HepG2 (cell line): ENCODE measurements around the gene RABGGTB. TPM values are rescaled to one million over a fixed set of nuclear protein-coding genes. Genes with fewer than 3 reads are reported as not detected.
A peak's percentile ranks its signal among the peaks of the same experiment; 100 is the strongest.

Source experiments
- CHCHD3 ChIP-seq: sonication (generic); formaldehyde crosslinking; IDR thresholded peaks from 2 replicates; pipeline ENCODE4 v1.8.0; 2022; ENCODE audit warnings: mild to moderate bottlenecking, missing genetic modification reagents, moderate library complexity
- HOXA3 ChIP-seq: sonication (generic); formaldehyde crosslinking; IDR thresholded peaks from 2 replicates; pipeline ENCODE4 v1.5.0; 2020; ENCODE audit warnings: missing genetic modification reagents
- ISX ChIP-seq: sonication (generic); formaldehyde crosslinking; conservative IDR thresholded peaks from 2 replicates; pipeline ENCODE4 v1.5.0; 2020; ENCODE audit warnings: missing genetic modification reagents
- REL ChIP-seq: sonication (generic); formaldehyde crosslinking; conservative IDR thresholded peaks from 2 replicates; pipeline ENCODE4 v1.8.0; 2022; ENCODE audit warnings: mild to moderate bottlenecking, missing genetic modification reagents, moderate library complexity
- TAF15 ChIP-seq: fragments of 200-400 bp; formaldehyde crosslinking; IDR thresholded peaks from one replicate; pipeline ENCODE4 v1.6.1; 2018; ENCODE audit warnings: mild to moderate bottlenecking, low read depth, low read length; ENCODE audit not compliant: poor library complexity, severe bottlenecking
- TCF7 ChIP-seq: sonication (generic); IDR thresholded peaks from 2 replicates; pipeline ENCODE4 v1.6.1; 2016; ENCODE audit warnings: antibody characterized with exemption, low read depth
- UBTF ChIP-seq: sonication (generic); formaldehyde crosslinking; IDR thresholded peaks from 2 replicates; pipeline ENCODE4 v1.4.0; 2020; ENCODE audit warnings: mild to moderate bottlenecking, missing genetic modification reagents
- XBP1 ChIP-seq: sonication (generic); formaldehyde crosslinking; IDR thresholded peaks from 2 replicates; pipeline ENCODE4 v1.5.0; 2020; ENCODE audit warnings: missing genetic modification reagents
- ZKSCAN5 ChIP-seq: sonication (generic); formaldehyde crosslinking; IDR thresholded peaks from 2 replicates; pipeline ENCODE4 v1.5.1; 2020; ENCODE audit warnings: mild to moderate bottlenecking, missing genetic modification reagents
- ZNF224 ChIP-seq: sonication (generic); formaldehyde crosslinking; IDR thresholded peaks from 2 replicates; pipeline ENCODE4 v1.5.0; 2020; ENCODE audit warnings: mild to moderate bottlenecking, missing genetic modification reagents
- ZNF264 ChIP-seq: sonication (generic); formaldehyde crosslinking; IDR thresholded peaks from 2 replicates; pipeline ENCODE4 v1.4.0; 2020; ENCODE audit warnings: missing genetic modification reagents
- ZNF503 ChIP-seq: sonication (generic); formaldehyde crosslinking; IDR thresholded peaks from 2 replicates; pipeline ENCODE4 v1.4.0; 2020; ENCODE audit warnings: missing genetic modification reagents
- polyA plus RNA-seq, 8 experiments: library from polyadenylated mRNA; depleted of rRNA in 3 of 8; stranded (reverse) in 7 of 8; unstranded in 1 of 8; fragments of >200 nt; fragmentation: Illumina TruSeq in 4 of 8; extraction: Trizol in 4 of 8; gene quantifications; 2 replicates each; pipeline versions ENCODE4 v1.2.1 to v1.2.3, GENCODE V29; 2011 to 2016; ENCODE audit warnings: low read depth in 4 of 8, missing spikeins in 1 of 8, mixed read lengths in 1 of 8; ENCODE audit not compliant: insufficient read depth in 1 of 8
- total RNA-seq, 5 experiments: library from RNA; depleted of rRNA; stranded (reverse); fragments of >200 nt; fragmentation: Illumina TruSeq; extraction: Trizol; gene quantifications; 2 replicates each; pipeline ENCODE4 v1.2.3, GENCODE V29; 2016; ENCODE audit warnings: low read depth in 1 of 5
- TF ChIP-seq, protein P1 (sequence below): sonication (generic); formaldehyde crosslinking; IDR thresholded peaks from 2 replicates; pipeline ENCODE4 v1.5.0; 2020; ENCODE audit warnings: missing genetic modification reagents, mild to moderate bottlenecking, borderline replicate concordance
- TF ChIP-seq, protein P2 (sequence below): sonication (generic); formaldehyde crosslinking; IDR thresholded peaks from 2 replicates; pipeline ENCODE4 v1.4.0; 2020; ENCODE audit warnings: missing genetic modification reagents
- TF ChIP-seq, protein P3 (sequence below): sonication (generic); formaldehyde crosslinking; IDR thresholded peaks from 2 replicates; pipeline ENCODE4 v1.5.1; 2020; ENCODE audit warnings: missing genetic modification reagents, mild to moderate bottlenecking, borderline replicate concordance

RABGGTB gene
- total and polyA plus RNA-seq, 2 of the 13 experiments (the other 11 are each of a cell fraction or from before 2014, with no cell fraction given) = 185 to 290 TPM

DNA sequence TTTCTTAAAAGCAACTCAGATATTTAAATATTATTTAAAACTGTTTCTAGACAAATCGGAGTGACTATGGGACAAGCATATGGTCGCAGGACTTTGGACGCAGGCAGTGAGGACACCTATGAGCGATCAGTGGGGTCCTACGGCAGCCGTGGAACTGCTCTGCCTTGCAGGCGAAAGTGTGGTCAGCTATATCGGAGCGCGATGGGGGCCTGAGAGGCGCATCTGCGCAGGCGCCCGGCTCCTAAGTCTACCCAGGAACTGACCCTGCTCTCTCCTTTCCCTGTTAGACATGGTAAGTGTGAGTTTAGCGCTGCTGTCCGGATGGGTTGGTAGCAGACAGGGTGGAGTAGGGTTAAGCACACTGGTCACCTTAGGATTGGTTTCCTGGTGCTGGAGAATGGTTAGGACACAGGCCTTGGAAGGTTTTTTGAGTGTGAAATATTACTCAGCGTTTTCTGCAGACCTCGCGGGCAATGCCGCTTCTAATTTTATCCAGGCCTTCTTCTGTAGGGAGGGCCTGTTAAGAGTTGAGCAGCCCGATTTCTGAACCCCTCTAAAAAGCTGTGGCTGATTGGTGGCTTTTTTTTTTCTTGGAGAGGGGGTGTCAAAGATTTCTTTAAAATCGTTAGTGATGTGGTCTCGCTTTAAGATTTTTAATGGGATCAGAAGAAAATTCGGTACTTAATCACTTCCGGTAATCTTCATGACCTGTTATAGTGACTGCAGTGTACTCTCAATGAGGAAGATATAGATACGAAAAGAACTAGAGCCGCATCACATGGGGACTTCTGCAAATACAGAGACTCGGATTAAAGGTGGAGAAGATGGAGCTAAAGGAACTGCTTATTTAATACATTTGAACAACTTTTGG, at the start of gene RABGGTB (continued):
- TF ChIP-seq, protein P1, sequence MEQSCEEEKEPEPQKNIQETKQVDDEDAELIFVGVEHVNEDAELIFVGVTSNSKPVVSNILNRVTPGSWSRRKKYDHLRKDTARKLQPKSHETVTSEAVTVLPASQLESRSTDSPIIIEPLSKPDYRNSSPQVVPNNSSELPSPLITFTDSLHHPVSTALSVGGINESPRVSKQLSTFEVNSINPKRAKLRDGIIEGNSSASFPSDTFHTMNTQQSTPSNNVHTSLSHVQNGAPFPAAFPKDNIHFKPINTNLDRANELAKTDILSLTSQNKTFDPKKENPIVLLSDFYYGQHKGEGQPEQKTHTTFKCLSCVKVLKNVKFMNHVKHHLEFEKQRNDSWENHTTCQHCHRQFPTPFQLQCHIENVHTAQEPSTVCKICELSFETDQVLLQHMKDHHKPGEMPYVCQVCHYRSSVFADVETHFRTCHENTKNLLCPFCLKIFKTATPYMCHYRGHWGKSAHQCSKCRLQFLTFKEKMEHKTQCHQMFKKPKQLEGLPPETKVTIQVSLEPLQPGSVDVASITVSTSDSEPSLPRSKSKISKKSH (CRISPR knock-in tag) = no peak
- TF ChIP-seq ISX (no peak), HOXA3 (CRISPR knock-in tag) (peak; percentile 59; the same call in 1 of the 2 replicates), XBP1 (0 out of 2 replicates have a peak, but pooled peaks have one; percentile 21), REL (CRISPR knock-in tag) (no peak), ZNF264 (CRISPR knock-in tag) (0 out of 2 replicates have a peak, but pooled peaks have one; percentile 40), TAF15 (no peak), UBTF (CRISPR knock-in tag) (no peak; the same call in 1 of the 2 replicates), ZNF224 (no peak), TCF7 (no peak), ZNF503 (CRISPR knock-in tag) (peak; percentile 44; the same call in 1 of the 2 replicates), ZKSCAN5 (CRISPR knock-in tag) (no peak), CHCHD3 (CRISPR knock-in tag) (no peak)
- TF ChIP-seq, protein P2, sequence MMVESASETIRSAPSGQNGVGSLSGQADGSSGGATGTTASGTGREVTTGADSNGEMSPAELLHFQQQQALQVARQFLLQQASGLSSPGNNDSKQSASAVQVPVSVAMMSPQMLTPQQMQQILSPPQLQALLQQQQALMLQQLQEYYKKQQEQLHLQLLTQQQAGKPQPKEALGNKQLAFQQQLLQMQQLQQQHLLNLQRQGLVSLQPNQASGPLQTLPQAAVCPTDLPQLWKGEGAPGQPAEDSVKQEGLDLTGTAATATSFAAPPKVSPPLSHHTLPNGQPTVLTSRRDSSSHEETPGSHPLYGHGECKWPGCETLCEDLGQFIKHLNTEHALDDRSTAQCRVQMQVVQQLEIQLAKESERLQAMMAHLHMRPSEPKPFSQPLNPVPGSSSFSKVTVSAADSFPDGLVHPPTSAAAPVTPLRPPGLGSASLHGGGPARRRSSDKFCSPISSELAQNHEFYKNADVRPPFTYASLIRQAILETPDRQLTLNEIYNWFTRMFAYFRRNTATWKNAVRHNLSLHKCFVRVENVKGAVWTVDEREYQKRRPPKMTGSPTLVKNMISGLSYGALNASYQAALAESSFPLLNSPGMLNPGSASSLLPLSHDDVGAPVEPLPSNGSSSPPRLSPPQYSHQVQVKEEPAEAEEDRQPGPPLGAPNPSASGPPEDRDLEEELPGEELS = peak; percentile 35; the same call in 1 of the 2 replicates
- TF ChIP-seq, protein P3, sequence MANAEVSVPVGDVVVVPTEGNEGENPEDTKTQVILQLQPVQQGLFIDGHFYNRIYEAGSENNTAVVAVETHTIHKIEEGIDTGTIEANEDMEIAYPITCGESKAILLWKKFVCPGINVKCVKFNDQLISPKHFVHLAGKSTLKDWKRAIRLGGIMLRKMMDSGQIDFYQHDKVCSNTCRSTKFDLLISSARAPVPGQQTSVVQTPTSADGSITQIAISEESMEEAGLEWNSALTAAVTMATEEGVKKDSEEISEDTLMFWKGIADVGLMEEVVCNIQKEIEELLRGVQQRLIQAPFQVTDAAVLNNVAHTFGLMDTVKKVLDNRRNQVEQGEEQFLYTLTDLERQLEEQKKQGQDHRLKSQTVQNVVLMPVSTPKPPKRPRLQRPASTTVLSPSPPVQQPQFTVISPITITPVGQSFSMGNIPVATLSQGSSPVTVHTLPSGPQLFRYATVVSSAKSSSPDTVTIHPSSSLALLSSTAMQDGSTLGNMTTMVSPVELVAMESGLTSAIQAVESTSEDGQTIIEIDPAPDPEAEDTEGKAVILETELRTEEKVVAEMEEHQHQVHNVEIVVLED = peak; percentile 68; the same call in 1 of the 2 replicates
